ENCODE data around the gene AKAP1. TPM values are rescaled to one million over a fixed set of nuclear protein-coding genes. Genes with fewer than 3 reads are reported as not detected.
A peak's percentile ranks its signal among the peaks of the same experiment; 100 is the strongest.

AKAP1 gene
- total RNA-seq, 4 donors from 2014 or later: 78.6 to 154 (median 95.4) TPM

GRCh38 chr17:57085448-57086068 is 512 bp downstream of the AKAP1 start:
- Histone ChIP-seq H3K9me3 (no peaks in the 10 kb centered on the region), H3K36me3 (no peaks in the 10 kb centered on the region), H3K27me3 (no peaks in the 10 kb centered on the region), H3K4me1 (peaks cover 0 to 59% (median 3%) of the 10 kb centered on the region in 3 donors), H3K4me3 (peak overlapping the region; percentile 62 to 95), H3K27ac (peak overlapping the region; percentile 74 to 98 (median 94))
- ATAC-seq: peak; percentile 55
- TF ChIP-seq POLR2A (IDR thresholded peaks at IDR 0.05) (no peak), CTCF (IDR thresholded peaks at IDR 0.05) (peak in 2 of 4 experiments; percentile 2 to 46)
- WGBS, 2 donors (ENCODE audit: low coverage in 1 of 2): no CpG with 5 or more reads among the region's 75 CpGs

DNA sequence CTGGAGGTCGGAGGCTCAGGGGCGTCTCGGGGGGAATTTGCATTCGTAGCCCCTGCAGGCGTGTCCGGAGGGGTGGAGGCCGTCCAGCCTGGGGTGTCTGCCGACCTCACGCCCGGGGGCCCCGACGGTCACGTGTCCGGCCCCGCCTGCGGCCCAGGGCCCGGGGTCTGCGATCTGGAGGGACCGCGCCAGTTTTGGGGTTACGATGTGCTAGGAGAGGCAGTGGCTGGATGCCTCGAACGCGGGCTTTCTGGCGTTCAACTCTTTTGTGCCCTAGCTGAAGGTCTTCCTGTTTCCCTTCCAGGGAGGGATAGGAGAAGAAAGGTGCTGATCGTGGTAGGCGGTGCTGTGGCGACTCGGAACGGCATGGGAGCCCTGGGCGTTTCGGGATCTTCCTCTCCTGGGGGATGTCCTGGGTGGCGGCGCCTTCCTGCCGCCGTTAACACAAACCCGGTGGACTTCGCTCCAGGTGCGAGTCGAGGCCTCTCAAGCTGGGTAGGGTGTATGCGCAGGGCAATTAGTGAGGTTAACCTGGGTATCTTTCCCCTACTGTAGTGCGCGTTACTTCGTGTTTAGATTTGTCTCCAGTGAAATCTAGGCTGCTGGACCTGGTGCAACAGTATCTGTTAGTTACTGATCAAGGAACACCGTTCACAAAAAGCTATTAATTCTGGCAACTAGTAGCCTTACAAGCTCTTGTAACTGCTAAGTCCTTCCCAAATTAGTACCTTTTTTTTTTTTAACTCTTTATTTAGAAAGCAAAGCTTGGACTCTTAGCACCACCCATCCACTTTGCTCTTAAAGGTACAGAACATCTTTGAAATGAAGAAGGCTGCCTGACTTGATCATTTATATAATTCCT is 1.3 kb downstream of the AKAP1 start:
- Histone ChIP-seq H3K27me3 (no peaks in the 10 kb centered on the region), H3K4me1 (peaks cover 4 to 66% (median 9%) of the 10 kb centered on the region in 3 donors), H3K27ac (peak overlapping the region; percentile 74 to 98 (median 94)), H3K36me3 (no peaks in the 10 kb centered on the region), H3K4me3 (peak overlapping the region; percentile 62 to 95), H3K9me3 (no peaks in the 10 kb centered on the region)
- no peak for TF ChIP-seq EP300 (IDR thresholded peaks at IDR 0.05)
- TF ChIP-seq CTCF (IDR thresholded peaks at IDR 0.05): peak in 1 of 4 experiments; percentile 9
- WGBS, 2 donors (ENCODE audit: low coverage in 1 of 2): 0% methylated on average over 5 to 8 of the region's 45 CpGs
- ATAC-seq: no peak

GRCh38 chr17:57088298-57088697 is 3.3 kb downstream of the AKAP1 start:
- no peak overlapping the region for H3K4me3 ChIP-seq
- TF ChIP-seq EP300 (IDR thresholded peaks at IDR 0.05) (no peak), POLR2A (IDR thresholded peaks at IDR 0.05) (no peak), CTCF (IDR thresholded peaks at IDR 0.05) (no peak), POLR2AphosphoS5 (IDR thresholded peaks at IDR 0.05) (no peak)
- no peaks in the 10 kb centered on the region for H3K36me3 ChIP-seq
- ATAC-seq: no peak
- WGBS, 2 donors (ENCODE audit: low coverage in 1 of 2): 50 to 71% methylated on average over 1 of the region's 1 CpG
- no peaks in the 10 kb centered on the region for H3K27me3 ChIP-seq
- peaks cover 11 to 86% (median 25%) of the 10 kb centered on the region in 3 donors for H3K4me1 ChIP-seq
- H3K27ac ChIP-seq: peak overlapping the region; percentile 30 to 98 (median 94)
- no peaks in the 10 kb centered on the region for H3K9me3 ChIP-seq

DNA sequence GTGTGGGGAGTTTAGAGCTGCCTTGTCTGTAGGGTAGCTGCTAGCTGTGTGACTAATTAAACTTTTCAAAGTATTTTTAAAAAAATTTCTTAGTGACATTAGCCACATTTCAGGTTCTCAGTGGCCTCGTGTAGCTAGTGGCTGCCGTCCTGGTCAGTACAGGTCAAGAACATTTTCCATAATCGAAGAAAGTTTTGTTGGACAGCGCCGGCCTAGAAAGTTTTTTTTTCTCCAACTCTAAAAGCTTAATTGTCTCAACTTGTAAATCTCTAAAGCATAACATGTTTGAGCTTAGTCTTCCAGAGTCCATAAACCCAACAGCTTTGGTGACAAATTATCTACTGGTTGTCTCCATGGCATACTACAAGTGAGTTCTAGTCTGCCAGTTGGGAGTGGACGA is 4.3 kb downstream of the AKAP1 start:
- Histone ChIP-seq H3K36me3 (no peaks in the 10 kb centered on the region), H3K4me1 (peaks cover 11 to 86% (median 28%) of the 10 kb centered on the region in 3 donors), H3K9me3 (no peaks in the 10 kb centered on the region), H3K4me3 (no peak overlapping the region), H3K27me3 (no peaks in the 10 kb centered on the region), H3K27ac (peak overlapping the region; percentile 93 to 99 (median 97))
- TF ChIP-seq CTCF (IDR thresholded peaks at IDR 0.05) (no peak), POLR2AphosphoS5 (IDR thresholded peaks at IDR 0.05) (no peak), EP300 (IDR thresholded peaks at IDR 0.05) (no peak), POLR2A (IDR thresholded peaks at IDR 0.05) (no peak)
- WGBS, 2 donors (ENCODE audit: low coverage in 1 of 2): 52% methylated on average over 6 of the region's 6 CpGs; no CpG with 5 or more reads in 1 of the 2 donors
- no peak for ATAC-seq

All from gastroesophageal sphincter (tissue), 4 donors.